AG08396 (cell line): ENCODE data around the gene CDC42BPA.

ENCODE experiments used
- DNase-seq: peaks from one replicate; pipeline ENCODE4 v3.0.0; 2012; ENCODE audit warnings: low spot score, mixed read lengths

The CDC42BPA gene

GRCh38 chr1:227335242-227336020 lies 17.1 kb upstream of the CDC42BPA start:
- no peak for DNase-seq

GRCh38 chr1:227333423-227333822 lies 15.1 kb upstream of the CDC42BPA start:
- DNase-seq, result no peak

- DNase-seq, result no peak
These were observed 12.2 kb upstream of the CDC42BPA start for GRCh38 chr1:227330279-227331076.

GRCh38 chr1:227328405-227329019 lies 10.2 kb upstream of the CDC42BPA start:
- no peak for DNase-seq

GRCh38 chr1:227325156-227325555 lies 6.9 kb upstream of the CDC42BPA start:
- DNase-seq, result no peak

GRCh38 chr1:227323967-227324268 lies 5.6 kb upstream of the CDC42BPA start:
- DNase-seq, result no peak

GRCh38 chr1:227323171-227323966 lies 5.1 kb upstream of the CDC42BPA start:
- no peak for DNase-seq

- no peak for DNase-seq
These were observed 4.1 kb upstream of the CDC42BPA start for GRCh38 chr1:227322376-227322775.

- no peak for DNase-seq
These were observed 2.7 kb upstream of the CDC42BPA start for GRCh38 chr1:227321035-227321434.

GRCh38 chr1:227320476-227320875 lies 2.2 kb upstream of the CDC42BPA start:
- no peak for DNase-seq

- DNase-seq, result peak; percentile 56
These were observed 738 bp upstream of the CDC42BPA start for GRCh38 chr1:227318853-227319607.

GRCh38 chr1:227317523-227318015 lies 723 bp downstream of the CDC42BPA start:
- DNase-seq, result peak; percentile 68

- DNase-seq, result peak; percentile 17
These were observed 1.3 kb downstream of the CDC42BPA start for GRCh38 chr1:227317011-227317451.

GRCh38 chr1:227316456-227316855 lies 1.8 kb downstream of the CDC42BPA start:
- DNase-seq, result no peak

- DNase-seq, result peak; percentile 46
These were observed 2.5 kb downstream of the CDC42BPA start for GRCh38 chr1:227315629-227316346.

GRCh38 chr1:227314014-227314848 lies 4.1 kb downstream of the CDC42BPA start:
- no peak for DNase-seq

GRCh38 chr1:227312361-227313025 lies 5.8 kb downstream of the CDC42BPA start:
- no peak for DNase-seq

GRCh38 chr1:227311389-227312001 lies 6.8 kb downstream of the CDC42BPA start:
- no peak for DNase-seq
